IMR-90 (cell line): Measurements from ENCODE around the gene PRKCA. TPM values are rescaled to one million over a fixed set of nuclear protein-coding genes. Genes with fewer than 3 reads are reported as not detected.

Experiments
- ATAC-seq: fragments of 200-7000 bp; cut with Tn5 transposase; 2 replicates; pipeline ENCODE4 v1.9.1; 2020; ENCODE audit warnings: low read depth, mild to moderate bottlenecking, moderate library complexity
- BruUV-seq: library from RNA; stranded (reverse); fragments of 400-500 nt; replicated peaks from 2 replicates; lab custom pipeline; 2021; lab: Mats Ljungman, UMichigan
- CTCF ChIA-PET: fragments of 300-600 bp; formaldehyde crosslinking; extraction: SDS; loops from one replicate; lab custom pipeline; 2021; ENCODE audit warnings: antibody characterized with exemption; lab: Yijun Ruan, JAX
- POLR2A ChIA-PET: fragments of 300-600 bp; sonication (Branson Sonifier 250); formaldehyde crosslinking; loops from one replicate; lab custom pipeline; 2022; ENCODE audit warnings: antibody characterized with exemption; ENCODE audit not compliant: unreplicated experiment; lab: Charles Lee
- DNase-seq: peaks from one replicate; pipeline ENCODE4 v3.0.0; 2013
- H2AFZ ChIP-seq: replicated peaks from 2 replicates; pipeline ENCODE3; 2013; ENCODE audit warnings: low read length, mild to moderate bottlenecking; ENCODE audit not compliant: poor library complexity
- H2AK5ac ChIP-seq: 2 replicates; pipeline ENCODE4 v1.6.1; 2013; ENCODE audit warnings: low read depth, low read length, inconsistent platforms
- H2AK9ac ChIP-seq: replicated peaks from 2 replicates; pipeline ENCODE3; 2013; ENCODE audit warnings: mild to moderate bottlenecking, low read depth, low read length, moderate library complexity; ENCODE audit not compliant: poor library complexity
- H2BK120ac ChIP-seq: 2 replicates; pipeline ENCODE4 v1.6.1; 2013; ENCODE audit warnings: low read depth, low read length, inconsistent platforms
- H2BK15ac ChIP-seq: 3 replicates; pipeline ENCODE4 v1.6.1; 2013; ENCODE audit warnings: low read depth, low read length, inconsistent platforms
- H2BK20ac ChIP-seq: 2 replicates; pipeline ENCODE4 v1.6.1; 2013; ENCODE audit warnings: low read depth, mild to moderate bottlenecking, inconsistent platforms, low read length, moderate library complexity
- H2BK5ac ChIP-seq: 2 replicates; pipeline ENCODE4 v1.6.1; 2013; ENCODE audit warnings: mild to moderate bottlenecking, low read depth, low read length, inconsistent platforms; ENCODE audit not compliant: poor library complexity, severe bottlenecking
- H3K14ac ChIP-seq: replicated peaks from 2 replicates; pipeline ENCODE4 v1.6.1; 2013; ENCODE audit warnings: low read depth, low read length, inconsistent platforms
- H3K18ac ChIP-seq: 2 replicates; pipeline ENCODE4 v1.6.1; 2013; ENCODE audit warnings: low read depth, low read length, control low read depth
- H3K23ac ChIP-seq: 2 replicates; pipeline ENCODE4 v1.6.1; 2013; ENCODE audit warnings: low read depth, low read length, inconsistent platforms
- H3K27ac ChIP-seq: 2 replicates; pipeline ENCODE4 v1.5.1; 2013; ENCODE audit warnings: mild to moderate bottlenecking, control low read depth, low read length; ENCODE audit not compliant: insufficient read depth
- H3K27me3 ChIP-seq: 2 replicates; pipeline ENCODE4 v1.6.1; 2013; ENCODE audit warnings: low read length; ENCODE audit not compliant: control insufficient read depth, insufficient read depth
- H3K36me3 ChIP-seq: 2 replicates; pipeline ENCODE4 v1.6.1; 2013; ENCODE audit warnings: low read length, mixed read lengths; ENCODE audit not compliant: control insufficient read depth, insufficient read depth
- H3K4ac ChIP-seq: 2 replicates; pipeline ENCODE4 v1.6.1; 2013; ENCODE audit warnings: low read depth, low read length, inconsistent platforms
- H3K4me1 ChIP-seq: 2 replicates; pipeline ENCODE4 v1.6.1; 2013; ENCODE audit warnings: low read length, mixed read lengths; ENCODE audit not compliant: control insufficient read depth, insufficient read depth
- H3K4me2 ChIP-seq: 2 replicates; pipeline ENCODE4 v1.6.1; 2013; ENCODE audit warnings: low read depth, mild to moderate bottlenecking, control low read depth, low read length, moderate library complexity
- H3K4me3 ChIP-seq: 2 replicates; pipeline ENCODE4 v1.5.1; 2013; ENCODE audit warnings: low read depth, mild to moderate bottlenecking, control low read depth, low read length, moderate library complexity; ENCODE audit not compliant: insufficient read depth
- H3K56ac ChIP-seq: 2 replicates; pipeline ENCODE4 v1.6.1; 2013; ENCODE audit warnings: low read length, inconsistent platforms; ENCODE audit not compliant: insufficient read depth; ENCODE audit errors: extremely low read depth
- H3K79me1 ChIP-seq, 2 experiments: 2 replicates each; pipeline ENCODE4 v1.6.1; 2013; ENCODE audit warnings: low read length in 2 of 2, inconsistent platforms in 1 of 2, low read depth in 1 of 2
- H3K9ac ChIP-seq: 2 replicates; pipeline ENCODE4 v1.6.1; 2013; ENCODE audit warnings: low read depth, low read length, control low read depth
- H3K9me1 ChIP-seq: 2 replicates; pipeline ENCODE4 v1.6.1; 2013; ENCODE audit warnings: low read length, inconsistent platforms; ENCODE audit not compliant: insufficient read depth
- H3K9me3 ChIP-seq: 2 replicates; pipeline ENCODE4 v1.6.1; 2013; ENCODE audit warnings: low read length; ENCODE audit not compliant: control insufficient read depth, insufficient read depth
- H4K20me1 ChIP-seq: 2 replicates; pipeline ENCODE4 v1.6.1; 2013; ENCODE audit warnings: low read length, inconsistent platforms; ENCODE audit not compliant: insufficient read depth
- H4K5ac ChIP-seq: 2 replicates; pipeline ENCODE4 v1.6.1; 2013; ENCODE audit warnings: mild to moderate bottlenecking, low read depth, low read length, control low read depth
- H4K8ac ChIP-seq, 2 experiments: 2 replicates each; pipeline ENCODE4 v1.6.1; 2013; ENCODE audit warnings: low read depth in 2 of 2, low read length in 2 of 2, control low read depth in 1 of 2, inconsistent platforms in 1 of 2
- H4K91ac ChIP-seq: 2 replicates; pipeline ENCODE4 v1.6.1; 2013; ENCODE audit warnings: low read depth, low read length, inconsistent platforms; ENCODE audit not compliant: insufficient read depth
- BHLHE40 ChIP-seq: fragments of 150-350 bp; IDR thresholded peaks from 2 replicates; pipeline ENCODE4 v1.6.1; 2016; ENCODE audit warnings: mild to moderate bottlenecking, low read depth, low read length
- CEBPB ChIP-seq: IDR thresholded peaks from 2 replicates; pipeline ENCODE4 v1.6.1; 2012; ENCODE audit warnings: low read depth, low read length, improper control_type of control experiment
- CHD1 ChIP-seq: IDR thresholded peaks from 2 replicates; pipeline ENCODE4 v1.6.1; 2012; ENCODE audit warnings: low read depth, low read length, improper control_type of control experiment
- FOS ChIP-seq: fragments of 150-350 bp; IDR thresholded peaks from 2 replicates; pipeline ENCODE4 v1.6.1; 2016; ENCODE audit warnings: low read depth, low read length
- MAFK ChIP-seq: IDR thresholded peaks from 2 replicates; pipeline ENCODE4 v1.6.1; 2012; ENCODE audit warnings: low read depth, low read length, improper control_type of control experiment
- MAZ ChIP-seq: IDR thresholded peaks from 2 replicates; pipeline ENCODE4 v1.6.1; 2012; ENCODE audit warnings: low read depth, mild to moderate bottlenecking, low read length, improper control_type of control experiment, moderate library complexity, borderline replicate concordance
- MXI1 ChIP-seq: IDR thresholded peaks from 2 replicates; pipeline ENCODE4 v1.6.1; 2012; ENCODE audit warnings: low read depth, mild to moderate bottlenecking, low read length, moderate library complexity, borderline replicate concordance
- NFE2L2 ChIP-seq: fragments of 150-350 bp; IDR thresholded peaks from 2 replicates; pipeline ENCODE4 v1.6.1; 2016; ENCODE audit warnings: low read depth, mild to moderate bottlenecking, low read length
- POLR2A ChIP-seq: IDR thresholded peaks from 2 replicates; pipeline ENCODE4 v1.6.1; 2012; ENCODE audit warnings: mild to moderate bottlenecking, low read depth, low read length
- RAD21 ChIP-seq: IDR thresholded peaks from 2 replicates; pipeline ENCODE4 v1.6.1; 2012; ENCODE audit warnings: low read length, improper control_type of control experiment
- RCOR1 ChIP-seq: IDR thresholded peaks from 2 replicates; pipeline ENCODE4 v1.6.1; 2012; ENCODE audit warnings: mild to moderate bottlenecking, low read length, improper control_type of control experiment; ENCODE audit not compliant: insufficient replicate concordance
- RFX5 ChIP-seq: IDR thresholded peaks from 2 replicates; pipeline ENCODE4 v1.8.0; 2012; ENCODE audit warnings: low read depth, mild to moderate bottlenecking, low read length, moderate library complexity
- SMC3 ChIP-seq: fragments of 150-350 bp; IDR thresholded peaks from 2 replicates; pipeline ENCODE4 v1.6.1; 2016; ENCODE audit warnings: low read depth, mild to moderate bottlenecking, antibody characterized with exemption, low read length, moderate library complexity
- WGBS, 2 experiments: methylation state at CpG; one replicate each; pipeline versions ENCODE4 v1.1.5 to v1.1.7; 2013; ENCODE audit warnings: missing lambda C conversion rate in 2 of 2; ENCODE audit not compliant: insufficient read length in 1 of 2; ENCODE audit errors: extremely low coverage in 2 of 2; 5-methylcytosine and 5-hydroxymethylcytosine counted together
- dilution Hi-C: fragments of 300-500 bp; cut with HindIII; formaldehyde crosslinking; loops from one replicate; pipeline ENCODE4 v1.14.3; 2018; ENCODE audit warnings: low sequenced_read_pairs; ENCODE audit not compliant: unreplicated experiment
- in situ Hi-C: fragments of 300-500 bp; cut with MboI; formaldehyde crosslinking; loops from 3 replicates; pipeline ENCODE4 v1.14.3; 2019; ENCODE audit warnings: low sequenced_read_pairs, inconsistent platforms, mixed read lengths
- intact Hi-C: fragments of 100-400 bp; cut with micrococcal nuclease; formaldehyde crosslinking; loops from 2 replicates; pipeline ENCODE4 v1.10.0; 2022
- polyA plus RNA-seq, 3 experiments: library from polyadenylated mRNA; depleted of rRNA; stranded (reverse); fragments of >200 nt; gene quantifications; 2 replicates each; pipeline ENCODE4 v1.2.3, GENCODE V29; 2012; ENCODE audit warnings: low replicate concordance in 1 of 3
- total RNA-seq: library from RNA; depleted of rRNA; stranded (reverse); fragments of >200 nt; gene quantifications from 2 replicates; pipeline ENCODE4 v1.2.3, GENCODE V29; 2012
- TF ChIP-seq, protein P1 (sequence below): fragments of 150-350 bp; IDR thresholded peaks from 2 replicates; pipeline ENCODE4 v1.6.1; 2017; ENCODE audit warnings: mild to moderate bottlenecking, antibody characterized with exemption, low read length, low read depth
- TF ChIP-seq, protein P2 (sequence below): conservative IDR thresholded peaks from 2 replicates; pipeline ENCODE4 v1.5.1; 2012; ENCODE audit warnings: mild to moderate bottlenecking, low read depth, low read length, improper control_type of control experiment
- TF ChIP-seq, protein P3 (sequence below): fragments of 150-350 bp; IDR thresholded peaks from 2 replicates; pipeline ENCODE4 v1.6.1; 2016; ENCODE audit warnings: low read depth, mild to moderate bottlenecking, low read length, moderate library complexity, borderline replicate concordance

The PRKCA gene
- total and polyA plus RNA-seq, 2 of the 4 experiments (the other 2 are of a cell fraction), result 31.0 to 46.0 TPM

DNA sequence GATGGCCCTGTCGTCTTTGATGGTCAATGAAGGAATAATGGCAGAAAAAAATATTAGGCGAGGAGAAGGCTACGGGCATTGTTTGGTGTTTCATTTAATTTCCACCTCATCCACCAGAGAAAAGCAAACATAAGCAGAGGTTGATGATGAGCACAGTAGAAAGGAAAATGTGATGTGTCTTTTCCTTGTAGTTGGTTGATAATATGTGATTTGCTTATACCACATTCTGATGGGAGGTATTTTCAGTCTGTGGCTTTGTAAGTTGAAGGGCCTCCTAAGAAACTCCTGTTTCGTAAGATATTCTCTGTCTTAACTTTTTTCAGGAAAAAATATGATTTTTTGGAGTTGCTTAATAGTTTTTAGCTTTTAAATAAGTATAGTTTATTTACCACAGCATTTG is 215.7 kb downstream of the PRKCA start:
- Histone ChIP-seq H3K4me1 (peaks cover 17% of the 10 kb centered on the region), H2BK120ac (no peak overlapping the region), H4K5ac (no peak overlapping the region), H3K9me1 (peaks cover 21% of the 10 kb centered on the region), H3K14ac (no peak overlapping the region), H3K18ac (no peak overlapping the region), H2BK5ac (no peak overlapping the region), H3K36me3 (peaks cover 3% of the 10 kb centered on the region; the same call in 1 of the 2 replicates), H4K8ac (no peak overlapping the region), H3K4me3 (no peak overlapping the region), H2AK9ac (no peak overlapping the region), H3K23ac (no peak overlapping the region), H3K4me2 (no peak overlapping the region), H3K27me3 (no peaks in the 10 kb centered on the region), H3K9ac (no peak overlapping the region), H2AFZ (no peak overlapping the region), H4K20me1 (peaks cover 13% of the 10 kb centered on the region; the same call in 1 of the 2 replicates), H3K9me3 (no peaks in the 10 kb centered on the region), H3K56ac (no peak overlapping the region), H4K91ac (no peak overlapping the region), H3K79me1 (peaks cover 42 to 61% of the 10 kb centered on the region in 2 experiments), H2AK5ac (no peak overlapping the region), H3K4ac (no peak overlapping the region), H2BK20ac (no peak overlapping the region), H2BK15ac (no peak overlapping the region), H3K27ac (no peak overlapping the region)
- in situ Hi-C loops (no loop called here), dilution Hi-C loops (no loop called here), intact Hi-C loops (no loop called here)
- BruUV-seq, result no TSS peak
- ChIA-PET CTCF (interaction anchor here (0.7 kb wide), 1 partner anchor 34 kb away, joined by 3 read pairs; no protein-coding TSS in a partner anchor), POLR2A (no interaction called here)
- ATAC-seq (no peak), DNase-seq (no peak)
- WGBS, 2 experiments, result no CpG with 5 or more reads among the region's 4 CpGs
- TF ChIP-seq NFE2L2 (no peak), RAD21 (no peak), BHLHE40 (no peak), CHD1 (no peak), RFX5 (no peak), RCOR1 (no peak), FOS (no peak), MAFK (no peak), POLR2A (no peak), CEBPB (no peak), MAZ (no peak), MXI1 (no peak), SMC3 (no peak)
- TF ChIP-seq, protein P1, sequence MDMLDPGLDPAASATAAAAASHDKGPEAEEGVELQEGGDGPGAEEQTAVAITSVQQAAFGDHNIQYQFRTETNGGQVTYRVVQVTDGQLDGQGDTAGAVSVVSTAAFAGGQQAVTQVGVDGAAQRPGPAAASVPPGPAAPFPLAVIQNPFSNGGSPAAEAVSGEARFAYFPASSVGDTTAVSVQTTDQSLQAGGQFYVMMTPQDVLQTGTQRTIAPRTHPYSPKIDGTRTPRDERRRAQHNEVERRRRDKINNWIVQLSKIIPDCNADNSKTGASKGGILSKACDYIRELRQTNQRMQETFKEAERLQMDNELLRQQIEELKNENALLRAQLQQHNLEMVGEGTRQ, result no peak
- TF ChIP-seq, protein P2, sequence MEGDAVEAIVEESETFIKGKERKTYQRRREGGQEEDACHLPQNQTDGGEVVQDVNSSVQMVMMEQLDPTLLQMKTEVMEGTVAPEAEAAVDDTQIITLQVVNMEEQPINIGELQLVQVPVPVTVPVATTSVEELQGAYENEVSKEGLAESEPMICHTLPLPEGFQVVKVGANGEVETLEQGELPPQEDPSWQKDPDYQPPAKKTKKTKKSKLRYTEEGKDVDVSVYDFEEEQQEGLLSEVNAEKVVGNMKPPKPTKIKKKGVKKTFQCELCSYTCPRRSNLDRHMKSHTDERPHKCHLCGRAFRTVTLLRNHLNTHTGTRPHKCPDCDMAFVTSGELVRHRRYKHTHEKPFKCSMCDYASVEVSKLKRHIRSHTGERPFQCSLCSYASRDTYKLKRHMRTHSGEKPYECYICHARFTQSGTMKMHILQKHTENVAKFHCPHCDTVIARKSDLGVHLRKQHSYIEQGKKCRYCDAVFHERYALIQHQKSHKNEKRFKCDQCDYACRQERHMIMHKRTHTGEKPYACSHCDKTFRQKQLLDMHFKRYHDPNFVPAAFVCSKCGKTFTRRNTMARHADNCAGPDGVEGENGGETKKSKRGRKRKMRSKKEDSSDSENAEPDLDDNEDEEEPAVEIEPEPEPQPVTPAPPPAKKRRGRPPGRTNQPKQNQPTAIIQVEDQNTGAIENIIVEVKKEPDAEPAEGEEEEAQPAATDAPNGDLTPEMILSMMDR, result no peak
- TF ChIP-seq, protein P3, sequence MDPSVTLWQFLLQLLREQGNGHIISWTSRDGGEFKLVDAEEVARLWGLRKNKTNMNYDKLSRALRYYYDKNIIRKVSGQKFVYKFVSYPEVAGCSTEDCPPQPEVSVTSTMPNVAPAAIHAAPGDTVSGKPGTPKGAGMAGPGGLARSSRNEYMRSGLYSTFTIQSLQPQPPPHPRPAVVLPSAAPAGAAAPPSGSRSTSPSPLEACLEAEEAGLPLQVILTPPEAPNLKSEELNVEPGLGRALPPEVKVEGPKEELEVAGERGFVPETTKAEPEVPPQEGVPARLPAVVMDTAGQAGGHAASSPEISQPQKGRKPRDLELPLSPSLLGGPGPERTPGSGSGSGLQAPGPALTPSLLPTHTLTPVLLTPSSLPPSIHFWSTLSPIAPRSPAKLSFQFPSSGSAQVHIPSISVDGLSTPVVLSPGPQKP, result no peak
